Thyroid gland (tissue), 4 donors: ENCODE results near the gene ABL2. TPM values are rescaled to one million over a fixed set of nuclear protein-coding genes. Genes with fewer than 3 reads are reported as not detected.

ENCODE experiments used
- DNase-seq, 2 donors: peaks; one replicate each; pipeline ENCODE4 v3.0.0-alpha.2; 2019
- H3K27ac ChIP-seq, 3 donors: fragments of 200-600 bp; sonication (generic); 1 replicate in 2 of 3; 2 replicates in 1 of 3; pipeline ENCODE4 v1.5.1; 2016 to 2019; ENCODE audit warnings: mild to moderate bottlenecking in 1 of 3, moderate library complexity in 1 of 3
- H3K27me3 ChIP-seq: fragments of 200-600 bp; sonication (generic); one replicate; pipeline ENCODE4 v1.5.1; 2019
- H3K36me3 ChIP-seq, 2 donors: fragments of 200-600 bp; sonication (generic); one replicate each; pipeline ENCODE4 v1.5.1; 2016 to 2019
- H3K4me1 ChIP-seq, 2 donors: fragments of 200-600 bp; sonication (generic); one replicate each; pipeline ENCODE4 v1.5.1; 2017 to 2019
- H3K4me3 ChIP-seq, 3 donors: fragments of 200-600 bp; sonication (generic); replicated peaks in 1 of 3; 1 replicate in 2 of 3; 2 replicates in 1 of 3; pipeline ENCODE4 v1.5.1; 2016; ENCODE audit warnings: mild to moderate bottlenecking in 1 of 3
- H3K9me3 ChIP-seq: fragments of 200-600 bp; sonication (generic); one replicate; pipeline ENCODE4 v1.5.1; 2017
- POLR2A ChIP-seq, 2 donors: fragments of 450-650 bp; IDR thresholded peaks; one replicate each; pipeline ENCODE4 v1.6.1; 2017; ENCODE audit warnings: antibody characterized with exemption in 2 of 2, mild to moderate bottlenecking in 2 of 2, moderate library complexity in 1 of 2
- WGBS, 2 donors: methylation state at CpG; one replicate each; pipeline ENCODE4 v1.1.5; 2017; 5-methylcytosine and 5-hydroxymethylcytosine counted together
- intact Hi-C: fragments of 100-400 bp; cut with DNase I; formaldehyde crosslinking; loops from one replicate; pipeline ENCODE4 v1.15.1; 2023
- total RNA-seq, 4 donors: library from RNA; depleted of rRNA; stranded (reverse); fragments of >200 nt; gene quantifications; one replicate each; pipeline ENCODE4 v1.2.3, GENCODE V29; 2016
- TF ChIP-seq, protein P1 (sequence below), 6 experiments: fragments of 200-600 bp in 3 of 6; fragments of 450-650 bp in 3 of 6; sonication (generic) in 3 of 6; IDR thresholded peaks; one replicate each; pipeline ENCODE4 v1.5.1; 2016 to 2019; ENCODE audit warnings: antibody characterized with exemption in 6 of 6, mild to moderate bottlenecking in 2 of 6, inconsistent platforms in 1 of 6, moderate library complexity in 1 of 6

The ABL2 gene
- total RNA-seq, 4 donors from 2014 or later: 11.8 to 21.2 (median 18.9) TPM

GRCh38 chr1:179263121-179263520 lies 33.6 kb upstream of the ABL2 start:
- Histone ChIP-seq H3K4me3 (no peak overlapping the region), H3K27me3 (no peaks in the 10 kb centered on the region), H3K9me3 (no peaks in the 10 kb centered on the region), H3K36me3 (no peaks in the 10 kb centered on the region), H3K4me1 (no peaks in the 10 kb centered on the region), H3K27ac (no peak overlapping the region)
- no peak for TF ChIP-seq POLR2A (IDR thresholded peaks at IDR 0.05)
- TF ChIP-seq, protein P1, sequence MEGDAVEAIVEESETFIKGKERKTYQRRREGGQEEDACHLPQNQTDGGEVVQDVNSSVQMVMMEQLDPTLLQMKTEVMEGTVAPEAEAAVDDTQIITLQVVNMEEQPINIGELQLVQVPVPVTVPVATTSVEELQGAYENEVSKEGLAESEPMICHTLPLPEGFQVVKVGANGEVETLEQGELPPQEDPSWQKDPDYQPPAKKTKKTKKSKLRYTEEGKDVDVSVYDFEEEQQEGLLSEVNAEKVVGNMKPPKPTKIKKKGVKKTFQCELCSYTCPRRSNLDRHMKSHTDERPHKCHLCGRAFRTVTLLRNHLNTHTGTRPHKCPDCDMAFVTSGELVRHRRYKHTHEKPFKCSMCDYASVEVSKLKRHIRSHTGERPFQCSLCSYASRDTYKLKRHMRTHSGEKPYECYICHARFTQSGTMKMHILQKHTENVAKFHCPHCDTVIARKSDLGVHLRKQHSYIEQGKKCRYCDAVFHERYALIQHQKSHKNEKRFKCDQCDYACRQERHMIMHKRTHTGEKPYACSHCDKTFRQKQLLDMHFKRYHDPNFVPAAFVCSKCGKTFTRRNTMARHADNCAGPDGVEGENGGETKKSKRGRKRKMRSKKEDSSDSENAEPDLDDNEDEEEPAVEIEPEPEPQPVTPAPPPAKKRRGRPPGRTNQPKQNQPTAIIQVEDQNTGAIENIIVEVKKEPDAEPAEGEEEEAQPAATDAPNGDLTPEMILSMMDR (IDR thresholded peaks at IDR 0.05): no peak
- no peak for DNase-seq
- intact Hi-C loops: no loop called here

GRCh38 chr1:179262183-179262582 lies 32.7 kb upstream of the ABL2 start:
- no peak for DNase-seq
- WGBS, 2 donors: 94 to 97% methylated on average over 1 of the region's 1 CpG
- TF ChIP-seq POLR2A (IDR thresholded peaks at IDR 0.05): no peak
- TF ChIP-seq, protein P1 (IDR thresholded peaks at IDR 0.05): no peak
- Histone ChIP-seq H3K4me1 (no peaks in the 10 kb centered on the region), H3K9me3 (no peaks in the 10 kb centered on the region), H3K27me3 (no peaks in the 10 kb centered on the region), H3K4me3 (no peak overlapping the region), H3K27ac (no peak overlapping the region), H3K36me3 (no peaks in the 10 kb centered on the region)
- intact Hi-C loops: no loop called here

- Histone ChIP-seq H3K4me1 (no peaks in the 10 kb centered on the region), H3K4me3 (no peak overlapping the region), H3K27me3 (no peaks in the 10 kb centered on the region), H3K9me3 (no peaks in the 10 kb centered on the region), H3K36me3 (no peaks in the 10 kb centered on the region), H3K27ac (no peak overlapping the region)
- no peak for DNase-seq
- TF ChIP-seq POLR2A (IDR thresholded peaks at IDR 0.05): no peak
- TF ChIP-seq, protein P1 (IDR thresholded peaks at IDR 0.05): no peak
- intact Hi-C loops: no loop called here
- WGBS, 2 donors: 79 to 90% methylated on average over 8 of the region's 8 CpGs
Observed at GRCh38 chr1:179253286-179253972, 24.0 kb upstream of the ABL2 start.

- DNase-seq: no peak
- Histone ChIP-seq H3K4me1 (no peaks in the 10 kb centered on the region), H3K9me3 (no peaks in the 10 kb centered on the region), H3K4me3 (no peak overlapping the region), H3K27me3 (no peaks in the 10 kb centered on the region), H3K36me3 (no peaks in the 10 kb centered on the region), H3K27ac (no peak overlapping the region)
- TF ChIP-seq, protein P1 (IDR thresholded peaks at IDR 0.05): no peak
- TF ChIP-seq POLR2A (IDR thresholded peaks at IDR 0.05): no peak
- WGBS, 2 donors: 84 to 98% methylated on average over 4 of the region's 4 CpGs
- intact Hi-C loops: no loop called here
Observed at GRCh38 chr1:179252606-179253005, 23.1 kb upstream of the ABL2 start.

DNA sequence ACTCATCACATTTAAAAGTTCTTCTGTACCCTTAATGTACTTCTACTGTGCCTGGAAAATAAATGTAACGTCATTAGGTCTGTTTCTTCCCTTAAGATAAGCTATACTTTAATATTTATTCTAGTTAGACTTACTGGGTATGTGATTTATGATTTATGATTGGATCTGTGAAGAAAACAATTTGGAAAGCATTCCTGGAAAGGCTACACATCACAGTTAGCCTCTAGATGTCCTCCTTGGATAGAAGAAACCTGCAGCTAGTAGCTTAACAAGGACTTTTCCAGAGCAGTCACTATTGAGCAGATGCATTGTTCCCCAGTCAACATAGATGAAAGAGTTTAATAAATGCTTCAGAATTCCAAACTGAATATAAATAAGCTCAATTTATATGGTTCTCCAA lies 22.2 kb upstream of the ABL2 start:
- 36 to 67% methylated on average over 1 of the region's 1 CpG for WGBS, 2 donors
- Histone ChIP-seq H3K4me1 (no peaks in the 10 kb centered on the region), H3K9me3 (no peaks in the 10 kb centered on the region), H3K27ac (no peak overlapping the region), H3K27me3 (no peaks in the 10 kb centered on the region), H3K36me3 (no peaks in the 10 kb centered on the region), H3K4me3 (no peak overlapping the region)
- no peak for DNase-seq
- TF ChIP-seq POLR2A (IDR thresholded peaks at IDR 0.05): no peak
- TF ChIP-seq, protein P1 (IDR thresholded peaks at IDR 0.05): peak in 2 of 6 experiments; percentile 22 to 32
- intact Hi-C loops: no loop called here
